Thyroid gland (tissue), 4 donors: ENCODE data around the gene NECAB3. TPM values are rescaled to one million over a fixed set of nuclear protein-coding genes. Genes with fewer than 3 reads are reported as not detected.

Experiments
- DNase-seq, 2 donors: peaks; one replicate each; pipeline ENCODE4 v3.0.0-alpha.2; 2019
- H3K27ac ChIP-seq, 3 donors: fragments of 200-600 bp; sonication (generic); 1 replicate in 2 of 3; 2 replicates in 1 of 3; pipeline ENCODE4 v1.5.1; 2016 to 2019; ENCODE audit warnings: mild to moderate bottlenecking in 1 of 3, moderate library complexity in 1 of 3
- H3K27me3 ChIP-seq: fragments of 200-600 bp; sonication (generic); one replicate; pipeline ENCODE4 v1.5.1; 2019
- H3K36me3 ChIP-seq, 2 donors: fragments of 200-600 bp; sonication (generic); one replicate each; pipeline ENCODE4 v1.5.1; 2016 to 2019
- H3K4me1 ChIP-seq, 2 donors: fragments of 200-600 bp; sonication (generic); one replicate each; pipeline ENCODE4 v1.5.1; 2017 to 2019
- H3K4me3 ChIP-seq, 3 donors: fragments of 200-600 bp; sonication (generic); replicated peaks in 1 of 3; 1 replicate in 2 of 3; 2 replicates in 1 of 3; pipeline ENCODE4 v1.5.1; 2016; ENCODE audit warnings: mild to moderate bottlenecking in 1 of 3
- H3K9me3 ChIP-seq: fragments of 200-600 bp; sonication (generic); one replicate; pipeline ENCODE4 v1.5.1; 2017
- CTCF ChIP-seq, 6 experiments: fragments of 200-600 bp in 3 of 6; fragments of 450-650 bp in 3 of 6; sonication (generic) in 3 of 6; IDR thresholded peaks; one replicate each; pipeline ENCODE4 v1.5.1; 2016 to 2019; ENCODE audit warnings: antibody characterized with exemption in 6 of 6, mild to moderate bottlenecking in 2 of 6, inconsistent platforms in 1 of 6, moderate library complexity in 1 of 6
- POLR2A ChIP-seq, 2 donors: fragments of 450-650 bp; IDR thresholded peaks; one replicate each; pipeline ENCODE4 v1.6.1; 2017; ENCODE audit warnings: antibody characterized with exemption in 2 of 2, mild to moderate bottlenecking in 2 of 2, moderate library complexity in 1 of 2
- whole genome bisulfite sequencing, 2 donors: methylation state at CpG; one replicate each; pipeline ENCODE4 v1.1.5; 2017; 5-methylcytosine and 5-hydroxymethylcytosine counted together
- intact Hi-C: fragments of 100-400 bp; cut with DNase I; formaldehyde crosslinking; loops from one replicate; pipeline ENCODE4 v1.15.1; 2023
- total RNA-seq, 4 donors: library from RNA; depleted of rRNA; stranded (reverse); fragments of >200 nt; gene quantifications; one replicate each; pipeline ENCODE4 v1.2.3, GENCODE V29; 2016

The NECAB3 gene
- total RNA-seq, 4 donors from 2014 or later: 65.2 to 99.8 (median 73.4) TPM

GRCh38 chr20:33685328-33686099 lies 11.3 kb upstream of the NECAB3 start:
- DNase-seq: peak in 1 of 2 donors; percentile 11
- Histone ChIP-seq H3K27ac (no peak overlapping the region), H3K4me1 (peaks cover 5 to 27% of the 10 kb centered on the region in 2 donors), H3K36me3 (no peaks in the 10 kb centered on the region), H3K27me3 (no peaks in the 10 kb centered on the region), H3K4me3 (peak overlapping the region in 1 of 3 donors; percentile 12), H3K9me3 (no peaks in the 10 kb centered on the region)
- 9 to 12% methylated on average over 7 to 9 of the region's 53 CpGs for WGBS, 2 donors
- intact Hi-C loops: no loop called here
- TF ChIP-seq CTCF (IDR thresholded peaks at IDR 0.05) (no peak), POLR2A (IDR thresholded peaks at IDR 0.05) (no peak)

GRCh38 chr20:33684533-33685327 lies 10.5 kb upstream of the NECAB3 start:
- Histone ChIP-seq H3K27me3 (no peaks in the 10 kb centered on the region), H3K4me3 (no peak overlapping the region), H3K9me3 (no peaks in the 10 kb centered on the region), H3K27ac (no peak overlapping the region), H3K36me3 (no peaks in the 10 kb centered on the region), H3K4me1 (peaks cover 5 to 27% of the 10 kb centered on the region in 2 donors)
- intact Hi-C loops: no loop called here
- no peak for DNase-seq
- 48 to 55% methylated on average over 9 to 10 of the region's 10 CpGs for WGBS, 2 donors
- TF ChIP-seq POLR2A (IDR thresholded peaks at IDR 0.05) (no peak), CTCF (IDR thresholded peaks at IDR 0.05) (no peak)

GRCh38 chr20:33681728-33682353 lies 7.6 kb upstream of the NECAB3 start:
- intact Hi-C loops: no loop called here
- TF ChIP-seq POLR2A (IDR thresholded peaks at IDR 0.05): no peak
- no peak for TF ChIP-seq CTCF (IDR thresholded peaks at IDR 0.05)
- H3K36me3 ChIP-seq: no peaks in the 10 kb centered on the region
- 76 to 86% methylated on average over 9 of the region's 9 CpGs for WGBS, 2 donors
- H3K4me3 ChIP-seq: no peak overlapping the region
- peaks cover 0 to 11% of the 10 kb centered on the region in 2 donors for H3K4me1 ChIP-seq
- no peaks in the 10 kb centered on the region for H3K9me3 ChIP-seq
- no peak for DNase-seq
- no peak overlapping the region for H3K27ac ChIP-seq
- H3K27me3 ChIP-seq: no peaks in the 10 kb centered on the region

GRCh38 chr20:33681288-33681687 lies 7.1 kb upstream of the NECAB3 start:
- no peak for DNase-seq
- H3K27ac ChIP-seq: no peak overlapping the region
- no peaks in the 10 kb centered on the region for H3K27me3 ChIP-seq
- no peaks in the 10 kb centered on the region for H3K36me3 ChIP-seq
- peaks cover 0 to 8% of the 10 kb centered on the region in 2 donors for H3K4me1 ChIP-seq
- H3K4me3 ChIP-seq: no peak overlapping the region
- no peaks in the 10 kb centered on the region for H3K9me3 ChIP-seq
- intact Hi-C loops: no loop called here
- TF ChIP-seq CTCF (IDR thresholded peaks at IDR 0.05) (no peak), POLR2A (IDR thresholded peaks at IDR 0.05) (no peak)
- WGBS, 2 donors: 81 to 89% methylated on average over 5 of the region's 5 CpGs
